SK-N-SH (cell line): Measurements from ENCODE around the gene RHOBTB1. TPM values are rescaled to one million over a fixed set of nuclear protein-coding genes. Genes with fewer than 3 reads are reported as not detected.

Experiments used
- CTCF ChIA-PET: fragments of 300-600, 350-600 bp; formaldehyde crosslinking; extraction: SDS; loops from one replicate; lab custom pipeline; 2021; lab: Yijun Ruan, JAX
- POLR2A ChIA-PET: fragments of 350-600 bp; sonication (Branson Sonifier 250); formaldehyde crosslinking; extraction: SDS; loops from one replicate; lab custom pipeline; 2020; ENCODE audit warnings: antibody characterized with exemption, inconsistent platforms; lab: Yijun Ruan, JAX
- DNase-seq: peaks from one replicate; pipeline ENCODE4 v3.0.0; 2012
- H2AFZ ChIP-seq: fragments of 200-600 bp; sonication (generic); 2 replicates; pipeline ENCODE4 v1.8.1; 2016; ENCODE audit warnings: antibody characterized with exemption, mild to moderate bottlenecking, low read depth
- H3F3A ChIP-seq: fragments of 200-600 bp; sonication (generic); replicated peaks from 2 replicates; pipeline ENCODE3; 2016; ENCODE audit warnings: antibody characterized with exemption, mild to moderate bottlenecking; ENCODE audit not compliant: insufficient read depth
- H3K27ac ChIP-seq, 2 experiments: fragments of 200-500 bp in 1 of 2; fragments of 200-600 bp in 1 of 2; sonication (Bioruptor generic) in 1 of 2; sonication (generic), shearing (Covaris generic) in 1 of 2; 2 replicates each; pipeline versions ENCODE4 v1.5.1 to v1.6.1; 2014 to 2016; ENCODE audit warnings: low read depth in 2 of 2, inconsistent platforms in 1 of 2, low read length in 1 of 2, mild to moderate bottlenecking in 1 of 2, mixed read lengths in 1 of 2
- H3K27me3 ChIP-seq: fragments of 200-600 bp; sonication (generic), shearing (Covaris generic); 2 replicates; pipeline ENCODE4 v1.6.1; 2016; ENCODE audit warnings: mixed run types; ENCODE audit not compliant: insufficient read depth
- H3K36me3 ChIP-seq, 2 experiments: fragments of 200-500 bp in 1 of 2; fragments of 200-600 bp in 1 of 2; sonication (Bioruptor generic) in 1 of 2; sonication (generic) in 1 of 2; replicated peaks in 1 of 2; 2 replicates each; pipeline versions ENCODE3 to v1.5.1; 2014 to 2016; ENCODE audit warnings: low read length in 1 of 2, mild to moderate bottlenecking in 1 of 2; ENCODE audit not compliant: insufficient read depth in 2 of 2, control insufficient read depth in 1 of 2
- H3K4me1 ChIP-seq, 2 experiments: fragments of 200-500 bp in 1 of 2; fragments of 200-600 bp in 1 of 2; sonication (Bioruptor generic) in 1 of 2; sonication (generic), shearing (Covaris generic) in 1 of 2; 2 replicates each; pipeline versions ENCODE4 v1.5.1 to v1.6.1; 2014 to 2016; ENCODE audit warnings: low read depth in 1 of 2, low read length in 1 of 2, mixed run types in 1 of 2; ENCODE audit not compliant: insufficient read depth in 2 of 2, control insufficient read depth in 1 of 2
- H3K4me2 ChIP-seq: fragments of 200-600 bp; sonication (generic), shearing (Covaris generic); 2 replicates; pipeline ENCODE4 v1.6.1; 2017; ENCODE audit warnings: mixed run types
- H3K4me3 ChIP-seq, 2 experiments: fragments of 200-500 bp in 1 of 2; fragments of 200-600 bp in 1 of 2; sonication (Bioruptor generic) in 1 of 2; sonication (generic), shearing (Covaris generic) in 1 of 2; 2 replicates each; pipeline versions ENCODE4 v1.5.1 to v1.8.1; 2014 to 2016; ENCODE audit warnings: low read depth in 2 of 2, inconsistent platforms in 1 of 2, low read length in 1 of 2, mild to moderate bottlenecking in 1 of 2, mixed read lengths in 1 of 2, moderate library complexity in 1 of 2
- H3K79me2 ChIP-seq: fragments of 200-600 bp; sonication (generic); 2 replicates; pipeline ENCODE4 v1.8.1; 2017; ENCODE audit warnings: mild to moderate bottlenecking; ENCODE audit not compliant: insufficient read depth
- H3K9ac ChIP-seq: fragments of 200-600 bp; sonication (generic); 2 replicates; pipeline ENCODE4 v1.6.1; 2017; ENCODE audit warnings: mixed run types
- H3K9me2 ChIP-seq: fragments of 200-600 bp; sonication (generic); 2 replicates; pipeline ENCODE4 v1.6.1; 2017; ENCODE audit warnings: mixed run types
- H3K9me3 ChIP-seq: fragments of 200-600 bp; sonication (generic); 2 replicates; pipeline ENCODE4 v1.6.1; 2017; ENCODE audit warnings: mixed run types, mild to moderate bottlenecking, moderate library complexity
- H4K20me1 ChIP-seq: fragments of 200-600 bp; sonication (generic); 2 replicates; pipeline ENCODE4 v1.6.1; 2017; ENCODE audit warnings: mild to moderate bottlenecking, mixed run types; ENCODE audit not compliant: insufficient read depth
- CHD2 ChIP-seq: fragments of 150-350 bp; IDR thresholded peaks from 2 replicates; pipeline ENCODE4 v1.6.1; 2018; ENCODE audit warnings: low read length; ENCODE audit not compliant: partially characterized antibody
- EZH2phosphoT487 ChIP-seq: fragments of 200-600 bp; sonication (generic); IDR thresholded peaks from 2 replicates; pipeline ENCODE4 v1.6.1; 2017; ENCODE audit warnings: low read depth, mixed run types, mild to moderate bottlenecking, antibody characterized with exemption, moderate library complexity, borderline replicate concordance
- FOSL2 ChIP-seq: IDR thresholded peaks from 2 replicates; pipeline ENCODE4 v1.4.0; 2012; ENCODE audit warnings: low read depth, mild to moderate bottlenecking, moderate library complexity, borderline replicate concordance
- FOXJ3 ChIP-seq: sonication (generic); formaldehyde crosslinking; IDR thresholded peaks from 2 replicates; pipeline ENCODE4 v1.5.1; 2020; ENCODE audit warnings: mild to moderate bottlenecking, missing genetic modification reagents
- GABPA ChIP-seq: IDR thresholded peaks from 2 replicates; pipeline ENCODE4 v1.4.0; 2012; ENCODE audit warnings: low read depth, mild to moderate bottlenecking
- GATA2 ChIP-seq: sonication (generic); formaldehyde crosslinking; IDR thresholded peaks from 2 replicates; pipeline ENCODE4 v1.5.0; 2020; ENCODE audit warnings: mild to moderate bottlenecking, missing genetic modification reagents
- MAX ChIP-seq: IDR thresholded peaks from 2 replicates; pipeline ENCODE4 v1.4.0; 2012; ENCODE audit warnings: low read depth
- MEF2A ChIP-seq: IDR thresholded peaks from 2 replicates; pipeline ENCODE4 v1.4.0; 2012; ENCODE audit warnings: low read depth, borderline replicate concordance
- NFIC ChIP-seq: IDR thresholded peaks from 2 replicates; pipeline ENCODE4 v1.4.0; 2012; ENCODE audit warnings: borderline replicate concordance
- NRF1 ChIP-seq: IDR thresholded peaks from 2 replicates; pipeline ENCODE4 v1.6.1; 2012; ENCODE audit warnings: low read depth, mild to moderate bottlenecking, low read length
- PBX3 ChIP-seq: IDR thresholded peaks from 2 replicates; pipeline ENCODE4; 2012
- POLR2AphosphoS5 ChIP-seq: IDR thresholded peaks from 2 replicates; pipeline ENCODE4 v1.6.1; 2012; ENCODE audit warnings: low read depth, low read length
- RAD21 ChIP-seq: IDR thresholded peaks from 2 replicates; pipeline ENCODE4 v1.6.1; 2012; ENCODE audit warnings: mild to moderate bottlenecking, low read length
- RCOR1 ChIP-seq: fragments of 150-350 bp; IDR thresholded peaks from 2 replicates; pipeline ENCODE4 v1.6.1; 2017; ENCODE audit warnings: antibody characterized with exemption, low read length
- REST ChIP-seq: IDR thresholded peaks from 2 replicates; pipeline ENCODE4 v1.6.1; 2012; ENCODE audit warnings: mild to moderate bottlenecking, low read depth, low read length, moderate library complexity
- RFX5 ChIP-seq: IDR thresholded peaks from 2 replicates; pipeline ENCODE4 v1.6.1; 2012; ENCODE audit warnings: mild to moderate bottlenecking, improper control_type of control experiment, low read length
- RXRA ChIP-seq: IDR thresholded peaks from 2 replicates; pipeline ENCODE4 v1.4.0; 2012; ENCODE audit warnings: low read depth, mild to moderate bottlenecking, borderline replicate concordance
- SIN3A ChIP-seq: IDR thresholded peaks from 2 replicates; pipeline ENCODE4 v1.6.1; 2012; ENCODE audit warnings: low read depth, mild to moderate bottlenecking, low read length, moderate library complexity, borderline replicate concordance
- SMC3 ChIP-seq: IDR thresholded peaks from 2 replicates; pipeline ENCODE4 v1.6.1; 2012; ENCODE audit warnings: low read depth, low read length, improper control_type of control experiment
- TAF1 ChIP-seq: IDR thresholded peaks from 2 replicates; pipeline ENCODE4 v1.6.1; 2012; ENCODE audit warnings: low read depth, mild to moderate bottlenecking, low read length, moderate library complexity, borderline replicate concordance
- TCF12 ChIP-seq: IDR thresholded peaks from 2 replicates; pipeline ENCODE4 v1.4.0; 2012
- USF2 ChIP-seq: fragments of 150-350 bp; IDR thresholded peaks from 2 replicates; pipeline ENCODE4 v1.6.1; 2017; ENCODE audit warnings: antibody characterized with exemption, low read length, low read depth, borderline replicate concordance
- ZBTB33 ChIP-seq: IDR thresholded peaks from 2 replicates; pipeline ENCODE4 v1.4.0; 2012; ENCODE audit warnings: low read depth, borderline replicate concordance
- WGBS: methylation state at CpG from one replicate; pipeline ENCODE4 v1.1.6; 2017; ENCODE audit warnings: low lambda C conversion rate; 5-methylcytosine and 5-hydroxymethylcytosine counted together
- polyA plus RNA-seq, 3 experiments: library from polyadenylated mRNA; depleted of rRNA; stranded (reverse); fragments of >200 nt; gene quantifications; 2 replicates each; pipeline ENCODE4 v1.2.3, GENCODE V29; 2012

Gene RHOBTB1
- polyA plus RNA-seq, 1 of the 3 experiments (the other 2 are of a cell fraction), result 10.5 TPM

- no peaks in the 10 kb centered on the region for H3K9me3 ChIP-seq
- H3K4me2 ChIP-seq, result no peak overlapping the region
- ChIA-PET CTCF (interaction anchor here (1.6 kb wide), 1 partner anchor 126 kb away, joined by 4 read pairs; no protein-coding TSS in a partner anchor), POLR2A (no interaction called here)
- peaks cover 4 to 24% of the 10 kb centered on the region in 2 experiments for H3K4me1 ChIP-seq
- H3K27me3 ChIP-seq, result no peaks in the 10 kb centered on the region
- no peaks in the 10 kb centered on the region for H3K9me2 ChIP-seq
- H3K27ac ChIP-seq, result no peak overlapping the region
- TF ChIP-seq CHD2 (no peak), MAX (no peak), NFIC (no peak), GABPA (no peak), FOXJ3 (CRISPR knock-in tag) (no peak), NRF1 (no peak), RFX5 (no peak), TCF12 (no peak), EZH2phosphoT487 (no peak), PBX3 (no peak), FOSL2 (no peak), SIN3A (no peak), RAD21 (no peak)
- TF ChIP-seq, all 33 proteins: peak for 0
- H3K79me2 ChIP-seq, result no peaks in the 10 kb centered on the region
- DNase-seq, result no peak
- no peak overlapping the region for H3K4me3 ChIP-seq
- no peaks in the 10 kb centered on the region for H4K20me1 ChIP-seq
- peaks cover 12% of the 10 kb centered on the region for H3F3A ChIP-seq
- H3K36me3 ChIP-seq, result no peaks in the 10 kb centered on the region
- H2AFZ ChIP-seq, result no peak overlapping the region
- WGBS, result 85% methylated on average over 4 of the region's 4 CpGs
- H3K9ac ChIP-seq, result no peak overlapping the region
Measured at GRCh38 chr10:60822809-60823208, 121.2 kb downstream of the RHOBTB1 start.

- Histone ChIP-seq H3K9ac (no peak overlapping the region), H3K9me3 (no peaks in the 10 kb centered on the region), H3K4me2 (no peak overlapping the region), H2AFZ (no peak overlapping the region), H3K4me3 (no peak overlapping the region), H3K9me2 (no peaks in the 10 kb centered on the region), H3F3A (peaks cover 6% of the 10 kb centered on the region), H3K79me2 (no peaks in the 10 kb centered on the region), H3K36me3 (no peaks in the 10 kb centered on the region), H4K20me1 (no peaks in the 10 kb centered on the region), H3K4me1 (peaks cover 2 to 32% of the 10 kb centered on the region in 2 experiments), H3K27ac (peak overlapping the region; percentile 43 to 78; a peak in 2 of 4 replicates), H3K27me3 (no peaks in the 10 kb centered on the region)
- POLR2A ChIA-PET, result no interaction called here
- 57% methylated on average over 2 of the region's 2 CpGs for WGBS
- CTCF ChIA-PET, result no interaction called here
- TF ChIP-seq USF2 (no peak), RCOR1 (no peak), ZBTB33 (no peak), NFIC (no peak), REST (no peak), FOXJ3 (CRISPR knock-in tag) (no peak), MEF2A (no peak), TAF1 (no peak), SMC3 (no peak), POLR2AphosphoS5 (no peak), RXRA (no peak), GATA2 (CRISPR knock-in tag) (no peak)
- DNase-seq, result no peak
Measured at GRCh38 chr10:60821656-60822055, 122.3 kb downstream of the RHOBTB1 start.
